Measurements from ENCODE around the gene BLTP3A. TPM values are rescaled to one million over a fixed set of nuclear protein-coding genes. Genes with fewer than 3 reads are reported as not detected.

BLTP3A gene
- total and polyA plus RNA-seq, 2 of the 8 experiments (the other 6 are each of a cell fraction or from before 2014, with no cell fraction given) = 8.5 to 17.2 TPM

DNA sequence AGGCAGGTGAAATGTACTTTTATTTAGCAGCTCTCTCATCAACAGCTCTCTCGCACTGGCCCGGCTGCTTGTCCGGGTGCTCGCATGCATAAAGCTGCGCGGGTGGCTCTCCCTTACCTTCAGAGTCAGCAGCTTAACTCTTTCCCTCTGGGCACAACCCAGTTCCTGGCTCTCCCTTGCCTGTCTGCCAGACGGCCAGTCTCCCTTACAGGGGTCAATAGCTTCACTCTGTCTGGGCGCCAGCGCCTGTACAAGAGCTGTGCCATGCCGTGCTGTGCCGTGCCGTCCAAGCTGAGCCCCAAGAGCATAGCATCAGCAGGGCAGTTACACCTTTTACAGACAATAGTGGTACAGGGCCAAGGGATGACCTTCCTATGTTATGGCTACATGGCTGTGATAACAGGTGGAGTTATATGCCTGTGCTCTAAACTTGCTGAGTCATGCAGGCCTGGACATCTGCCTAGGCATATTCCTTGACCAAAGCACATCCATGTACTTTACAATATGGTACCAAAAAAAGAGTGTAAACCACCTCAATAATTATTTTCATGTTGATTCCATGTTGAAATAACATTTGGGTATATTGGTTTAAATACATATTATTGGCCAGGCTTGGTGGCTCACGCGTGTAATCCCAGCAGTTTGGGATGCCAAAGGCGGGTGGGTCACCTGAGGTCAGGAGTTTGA lies 47.9 kb downstream of the BLTP3A start:
- POLR2A ChIA-PET (ENCODE audit: partially characterized antibody) = interaction anchor here (1.0 kb wide), 1 partner anchor 79 kb away, joined by 4 read pairs; no protein-coding TSS in a partner anchor
- Histone ChIP-seq H3K79me2 (ENCODE audit: control insufficient read depth in 1 of 2, insufficient read depth in 2 of 2, low read length in 2 of 2) (no peaks in the 10 kb centered on the region), H3K56ac (replicated peaks; ENCODE audit: insufficient read length, low read depth, low read length) (no peak overlapping the region), H3K18ac (ENCODE audit: extremely low read depth, low read length) (no peak overlapping the region), H3K23me2 (ENCODE audit: low read depth, low read length) (no peaks in the 10 kb centered on the region), H3K79me1 (ENCODE audit: low read depth, low read length) (no peaks in the 10 kb centered on the region), H3K27ac (ENCODE audit: low read depth, low read length) (peak overlapping the region; percentile 53; the same call in 1 of the 2 replicates), H3K27me3 (replicated peaks in 1 of 4; ENCODE audit: control insufficient read depth in 3 of 4, extremely low read depth in 1 of 4, insufficient read depth in 3 of 4, low read length in 3 of 4) (no peaks in the 10 kb centered on the region), H4K5ac (ENCODE audit: insufficient read length, low read depth, low read length) (no peak overlapping the region), H3K36me3 (ENCODE audit: control insufficient read depth in 2 of 4, insufficient read depth in 4 of 4, low read length in 3 of 4) (peaks cover 4 to 19% (median 14%) of the 10 kb centered on the region in 4 experiments; a peak in 7 of 8 replicates), H2BK12ac (ENCODE audit: low read depth, low read length) (peak overlapping the region; percentile 42; the same call in 1 of the 2 replicates), H3K4ac (replicated peaks; ENCODE audit: insufficient read length, low read depth, low read length) (no peak overlapping the region), H3K4me1 (replicated peaks in 1 of 4; ENCODE audit: control insufficient read depth in 3 of 4, insufficient read depth in 4 of 4, low read length in 3 of 4) (no peaks in the 10 kb centered on the region), H2BK20ac (ENCODE audit: low read length) (no peak overlapping the region), H2AK5ac (ENCODE audit: low read depth, low read length) (no peak overlapping the region), H3K14ac (ENCODE audit: insufficient read length) (no peak overlapping the region), H4K20me1 (replicated peaks in 1 of 2; ENCODE audit: control insufficient read depth in 1 of 2, insufficient read depth in 2 of 2, low read length in 2 of 2) (peaks cover 0 to 4% of the 10 kb centered on the region in 2 experiments), H3K9me3 (ENCODE audit: insufficient read depth in 2 of 2, low read depth in 1 of 2, low read length in 1 of 2) (no peaks in the 10 kb centered on the region), H4K91ac (replicated peaks; ENCODE audit: insufficient read length, low read length) (no peak overlapping the region), H2BK5ac (ENCODE audit: low read depth, low read length) (peak overlapping the region; percentile 7; the same call in 1 of the 2 replicates), H3K23ac (ENCODE audit: insufficient read length) (no peak overlapping the region), H3K9ac (replicated peaks in 1 of 4; ENCODE audit: extremely low read depth in 1 of 4, low read depth in 3 of 4, low read length in 3 of 4) (no peak overlapping the region), H3K4me3 (ENCODE audit: extremely low read depth in 1 of 4, insufficient read depth in 2 of 4, low read depth in 3 of 4, low read length in 4 of 4) (no peak overlapping the region), H2AFZ (ENCODE audit: low read length) (no peak overlapping the region), H4K8ac (ENCODE audit: extremely low read depth, insufficient read depth, low read length) (peak overlapping the region; percentile 36; the same call in 1 of the 2 replicates), H2BK15ac (ENCODE audit: low read length) (no peak overlapping the region), H3K4me2 (ENCODE audit: insufficient read depth in 1 of 2, low read depth in 2 of 2, low read length in 2 of 2) (no peak overlapping the region), H2BK120ac (replicated peaks; ENCODE audit: low read depth, low read length) (no peak overlapping the region)
- CTCF ChIA-PET (ENCODE audit: partially characterized antibody) = interaction anchor here (0.9 to 1.2 kb wide), 2 partner anchors 22 to 28 kb away, joined by 3 read pairs; no protein-coding TSS in a partner anchor
- WGBS, 2 experiments (ENCODE audit: extremely low coverage in 1 of 2, insufficient coverage in 1 of 2, insufficient read length in 1 of 2, insufficient replicate concordance in 2 of 2, low coverage in 1 of 2, low lambda C conversion rate in 2 of 2, missing lambda C conversion rate in 1 of 2) = 94% methylated on average over 15 of the region's 15 CpGs; no CpG with 5 or more reads in 1 of the 2 experiments
- no peak for DNase-seq (ENCODE audit: low read depth in 1 of 2, low spot score in 2 of 2)
- FAIRE-seq = no peak
- TF ChIP-seq SP1 (IDR thresholded peaks at IDR 0.05; ENCODE audit: low read depth, low read length) = no peak
- TF ChIP-seq CEBPB (IDR thresholded peaks at IDR 0.05; ENCODE audit: low read depth, low read length) = no peak
- TF ChIP-seq BACH1 (IDR thresholded peaks at IDR 0.05; ENCODE audit: low read length) = no peak; the same call in 1 of the 2 replicates
- no peak for TF ChIP-seq RAD21 (IDR thresholded peaks at IDR 0.05 in 1 of 2, conservative IDR thresholded peaks at IDR 0.05 in 1 of 2; ENCODE audit: low read depth in 2 of 2, low read length in 2 of 2)
- no peak for TF ChIP-seq EP300 (IDR thresholded peaks at IDR 0.05; ENCODE audit: borderline replicate concordance in 1 of 2, low read depth in 2 of 2, low read length in 2 of 2)
- TF ChIP-seq BRCA1 (IDR thresholded peaks at IDR 0.05; ENCODE audit: low read depth, low read length) = no peak
- TF ChIP-seq SP2 (IDR thresholded peaks at IDR 0.05; ENCODE audit: low read length) = no peak
- TF ChIP-seq SIRT6 (IDR thresholded peaks at IDR 0.05; ENCODE audit: low read length) = no peak
- no peak for TF ChIP-seq POU5F1 (IDR thresholded peaks at IDR 0.05; ENCODE audit: low read depth, low read length)
- no peak for TF ChIP-seq TEAD4 (IDR thresholded peaks at IDR 0.05; ENCODE audit: low read depth, low read length)
- no peak for TF ChIP-seq BCL11A (IDR thresholded peaks at IDR 0.05; ENCODE audit: low read depth in 2 of 2, low read length in 2 of 2)
- no peak for TF ChIP-seq HDAC2 (IDR thresholded peaks at IDR 0.05; ENCODE audit: borderline replicate concordance in 1 of 2, low read depth in 2 of 2, low read length in 2 of 2)
- no peak for TF ChIP-seq PHF8 (conservative IDR thresholded peaks at IDR 0.05; ENCODE audit: low read depth, low read length)

Measured in H1 (cell line).